Glutamatergic neuron (in vitro differentiated cells): ENCODE results near the gene THAP2. TPM values are rescaled to one million over a fixed set of nuclear protein-coding genes. Genes with fewer than 3 reads are reported as not detected.

Experiments used
- DNase-seq: peaks from one replicate; pipeline ENCODE4 v3.0.0; 2022
- H3K27ac Mint-ChIP-seq: one replicate; pipeline ENCODE4 v1.8.0; 2020; ENCODE audit warnings: mild to moderate bottlenecking, mixed read lengths, inconsistent platforms; ENCODE audit not compliant: unreplicated experiment
- H3K27me3 Mint-ChIP-seq: one replicate; pipeline ENCODE4 v1.8.0; 2020; ENCODE audit warnings: mild to moderate bottlenecking, moderate library complexity, mixed read lengths, inconsistent platforms; ENCODE audit not compliant: unreplicated experiment
- H3K36me3 Mint-ChIP-seq: one replicate; pipeline ENCODE4 v1.8.0; 2020; ENCODE audit warnings: mild to moderate bottlenecking, mixed read lengths, inconsistent platforms; ENCODE audit not compliant: unreplicated experiment
- H3K4me1 Mint-ChIP-seq: one replicate; pipeline ENCODE4 v1.8.0; 2020; ENCODE audit warnings: mild to moderate bottlenecking, low read depth, mixed read lengths, inconsistent platforms; ENCODE audit not compliant: unreplicated experiment
- H3K4me3 Mint-ChIP-seq: one replicate; pipeline ENCODE4 v1.8.0; 2020; ENCODE audit warnings: mild to moderate bottlenecking, mixed read lengths, inconsistent platforms; ENCODE audit not compliant: unreplicated experiment
- H3K9me3 Mint-ChIP-seq: one replicate; pipeline ENCODE4 v1.8.0; 2020; ENCODE audit warnings: mild to moderate bottlenecking, moderate library complexity, mixed read lengths, inconsistent platforms; ENCODE audit not compliant: unreplicated experiment
- total RNA-seq: library from RNA; stranded (reverse); fragmentation: NEBNext Ultra II Directional; extraction: Animal tissue kit (Norgen Biotek cat#: 25700); gene quantifications from one replicate; pipeline ENCODE4 v1.2.1, GENCODE V29; 2021; ENCODE audit not compliant: unreplicated experiment
- TF ChIP-seq, protein P1 (sequence below): fragments of 200-600 bp; sonication (generic); IDR thresholded peaks from one replicate; pipeline ENCODE4 v1.5.0; 2021; ENCODE audit not compliant: partially characterized antibody, unreplicated experiment

THAP2 gene
- total RNA-seq, 1 donor from 2014 or later: 7.9 TPM

DNA sequence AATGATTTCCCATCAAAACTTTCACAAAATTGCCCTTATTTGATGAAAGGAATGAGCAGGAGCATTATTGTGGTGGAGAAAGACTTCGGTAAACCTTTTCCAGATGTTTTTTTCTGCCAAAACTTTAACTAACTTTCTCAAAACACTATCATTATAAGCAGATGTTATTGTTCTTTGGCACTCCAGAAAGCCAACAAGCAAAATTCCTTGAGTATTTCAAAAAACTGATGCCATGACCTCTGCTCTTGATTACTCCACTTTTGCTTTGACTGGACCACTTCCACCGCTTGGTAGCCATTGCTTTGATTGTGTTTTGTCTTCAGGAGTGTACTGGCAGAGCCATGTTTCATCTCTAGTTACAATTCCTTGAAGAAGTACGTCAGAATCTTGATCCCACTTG lies 60.9 kb downstream of the THAP2 start:
- Mint-ChIP-seq H3K36me3 (no peaks in the 10 kb centered on the region), H3K27ac (no peak overlapping the region), H3K4me1 (no peaks in the 10 kb centered on the region), H3K9me3 (no peaks in the 10 kb centered on the region), H3K4me3 (no peak overlapping the region), H3K27me3 (no peaks in the 10 kb centered on the region)
- no peak for DNase-seq
- TF ChIP-seq, protein P1, sequence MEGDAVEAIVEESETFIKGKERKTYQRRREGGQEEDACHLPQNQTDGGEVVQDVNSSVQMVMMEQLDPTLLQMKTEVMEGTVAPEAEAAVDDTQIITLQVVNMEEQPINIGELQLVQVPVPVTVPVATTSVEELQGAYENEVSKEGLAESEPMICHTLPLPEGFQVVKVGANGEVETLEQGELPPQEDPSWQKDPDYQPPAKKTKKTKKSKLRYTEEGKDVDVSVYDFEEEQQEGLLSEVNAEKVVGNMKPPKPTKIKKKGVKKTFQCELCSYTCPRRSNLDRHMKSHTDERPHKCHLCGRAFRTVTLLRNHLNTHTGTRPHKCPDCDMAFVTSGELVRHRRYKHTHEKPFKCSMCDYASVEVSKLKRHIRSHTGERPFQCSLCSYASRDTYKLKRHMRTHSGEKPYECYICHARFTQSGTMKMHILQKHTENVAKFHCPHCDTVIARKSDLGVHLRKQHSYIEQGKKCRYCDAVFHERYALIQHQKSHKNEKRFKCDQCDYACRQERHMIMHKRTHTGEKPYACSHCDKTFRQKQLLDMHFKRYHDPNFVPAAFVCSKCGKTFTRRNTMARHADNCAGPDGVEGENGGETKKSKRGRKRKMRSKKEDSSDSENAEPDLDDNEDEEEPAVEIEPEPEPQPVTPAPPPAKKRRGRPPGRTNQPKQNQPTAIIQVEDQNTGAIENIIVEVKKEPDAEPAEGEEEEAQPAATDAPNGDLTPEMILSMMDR: no peak

DNA sequence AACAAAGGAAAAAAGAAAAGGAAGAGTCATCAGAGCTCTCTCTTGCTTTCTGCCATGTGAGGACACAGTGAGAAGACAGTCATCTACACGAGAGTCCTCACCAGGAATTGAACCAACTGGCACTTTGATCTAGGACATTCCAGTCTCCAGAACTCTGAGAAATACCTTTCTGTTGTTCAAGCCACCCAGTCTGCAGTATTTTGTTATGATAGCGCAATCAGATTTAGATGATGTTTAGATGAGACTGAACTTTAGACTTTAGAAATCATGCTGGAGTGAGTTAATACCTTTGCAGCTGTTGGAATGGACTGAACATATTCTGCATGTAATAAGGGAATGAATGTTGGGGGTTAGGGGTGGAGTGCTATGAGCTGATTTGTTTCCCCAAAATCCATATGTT lies 62.4 kb downstream of the THAP2 start:
- H3K4me3 Mint-ChIP-seq: no peak overlapping the region
- H3K27me3 Mint-ChIP-seq: no peaks in the 10 kb centered on the region
- no peak overlapping the region for H3K27ac Mint-ChIP-seq
- no peak for DNase-seq
- TF ChIP-seq, protein P1: no peak
- H3K36me3 Mint-ChIP-seq: no peaks in the 10 kb centered on the region
- no peaks in the 10 kb centered on the region for H3K4me1 Mint-ChIP-seq
- no peaks in the 10 kb centered on the region for H3K9me3 Mint-ChIP-seq

DNA sequence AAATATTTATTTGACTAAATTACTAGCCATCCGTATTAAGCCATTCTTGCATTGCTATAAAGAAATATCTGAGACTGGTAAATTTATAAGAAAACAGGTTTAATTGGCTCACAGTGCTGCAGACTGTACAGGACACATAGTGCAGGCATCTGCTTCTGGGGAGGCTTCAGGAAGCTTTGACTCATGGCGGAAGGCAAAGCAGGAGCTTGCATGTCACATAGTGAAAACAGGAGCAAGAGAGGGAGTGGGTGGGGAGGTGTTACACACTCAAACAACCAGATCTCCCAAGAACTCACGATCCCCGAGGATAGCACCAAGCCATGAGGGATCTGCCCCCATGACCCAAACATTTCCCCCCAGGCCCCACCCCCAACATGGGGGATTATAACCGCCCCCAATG lies 63.9 kb downstream of the THAP2 start:
- H3K27me3 Mint-ChIP-seq: no peaks in the 10 kb centered on the region
- no peak for DNase-seq
- TF ChIP-seq, protein P1: no peak
- no peaks in the 10 kb centered on the region for H3K9me3 Mint-ChIP-seq
- H3K4me3 Mint-ChIP-seq: no peak overlapping the region
- no peaks in the 10 kb centered on the region for H3K4me1 Mint-ChIP-seq
- no peak overlapping the region for H3K27ac Mint-ChIP-seq
- H3K36me3 Mint-ChIP-seq: no peaks in the 10 kb centered on the region

Other genes with a start within 250 kb of the THAP2 start
- gene LGR5, start 224.5 kb upstream of the THAP2 start, total RNA-seq: 3.1 TPM
- 66.7 TPM for gene ZFC3H1, start 453 bp upstream of the THAP2 start, total RNA-seq
- 13.7 TPM for gene TMEM19, start 21.8 kb downstream of the THAP2 start, total RNA-seq
- 66.1 TPM for gene RAB21, start 90.6 kb downstream of the THAP2 start, total RNA-seq
- 25.1 TPM for gene TBC1D15, start 175.5 kb downstream of the THAP2 start, total RNA-seq